GM19468 (cell line): ENCODE results near the gene ZNF229.
A peak's percentile ranks its signal among the peaks of the same experiment; 100 is the strongest.
"Not testable (repeated sequence)": the region's sequence is repeated elsewhere in the genome, so short reads cannot be mapped to it uniquely, and the experiment has no call there.

Experiments
- ATAC-seq: cut with Tn5 transposase; IDR thresholded peaks from one replicate; pipeline ENCODE4 v1.9.1; 2021; ENCODE audit warnings: mild to moderate bottlenecking, moderate library complexity, moderate number of reproducible peaks; ENCODE audit not compliant: unreplicated experiment; ENCODE audit errors: extremely low read depth

Gene ZNF229

DNA sequence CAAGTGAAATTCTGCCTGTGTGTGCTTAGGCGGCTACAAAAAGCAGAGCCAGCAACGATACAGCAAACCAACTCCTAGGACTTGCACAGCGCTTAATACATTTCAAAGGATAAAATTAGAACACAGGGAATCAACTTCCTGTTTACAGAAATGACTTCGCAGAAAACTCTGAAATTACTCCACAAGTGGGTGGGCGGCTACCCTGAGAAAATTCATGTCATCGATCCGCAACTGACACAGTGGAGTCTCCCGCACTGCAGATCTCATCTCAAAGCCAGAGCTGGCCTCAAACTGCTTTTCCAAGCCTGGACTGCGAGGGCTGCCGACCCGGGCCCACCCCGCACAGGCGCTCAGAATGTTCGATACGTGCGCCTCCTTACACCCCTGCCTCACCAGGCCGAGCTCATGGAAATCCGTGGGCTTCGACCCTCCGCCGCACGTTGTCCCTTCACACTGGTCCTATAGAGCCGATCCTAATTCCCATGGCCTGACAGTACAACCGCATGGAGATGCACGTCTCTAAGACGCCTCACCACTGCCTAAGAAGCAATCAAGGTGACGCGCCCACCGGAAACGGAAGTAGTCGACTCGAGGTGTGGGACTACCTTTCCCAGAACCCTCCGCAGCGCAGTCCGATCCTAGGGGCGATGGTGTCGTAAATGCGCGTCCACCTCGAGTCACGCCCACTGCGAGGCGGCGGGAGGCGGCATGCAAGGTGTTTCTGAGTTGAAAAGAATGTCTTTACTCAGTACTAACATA, at the start of gene ZNF229:
TSS of gene ZNF229 (minus strand) at position 557 of the 759 bp plus-strand sequence. CDS start 5,625 bp downstream, outside the sequence.
- no peak for ATAC-seq

DNA sequence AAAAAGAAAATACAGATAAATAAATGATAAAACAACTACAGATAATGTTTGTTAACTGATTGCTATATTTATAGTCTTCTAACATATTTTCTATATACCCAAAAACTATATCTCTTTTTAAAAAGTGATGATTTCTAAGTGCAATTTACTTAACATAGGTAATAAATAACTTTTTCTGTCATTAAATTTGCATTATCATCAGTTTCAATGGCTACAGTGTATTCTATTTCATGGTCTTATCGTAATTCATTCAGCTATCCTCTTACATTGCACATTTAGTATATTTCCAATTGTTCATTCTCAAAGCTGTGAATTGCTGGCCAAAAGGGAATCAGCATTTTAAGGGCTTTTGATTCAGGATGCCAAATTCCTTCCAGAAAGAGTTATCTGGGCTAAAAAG, 48.4 kb upstream of the ZNF229 start:
- no peak for ATAC-seq

- ATAC-seq = no peak
Measured at GRCh38 chr19:44476559-44477408, 28.5 kb upstream of the ZNF229 start.

GRCh38 chr19:44468730-44469129, 20.5 kb upstream of the ZNF229 start:
- not testable (repeated sequence) for ATAC-seq

GRCh38 chr19:44462600-44463286, 14.5 kb upstream of the ZNF229 start:
- not testable (repeated sequence) for ATAC-seq

DNA sequence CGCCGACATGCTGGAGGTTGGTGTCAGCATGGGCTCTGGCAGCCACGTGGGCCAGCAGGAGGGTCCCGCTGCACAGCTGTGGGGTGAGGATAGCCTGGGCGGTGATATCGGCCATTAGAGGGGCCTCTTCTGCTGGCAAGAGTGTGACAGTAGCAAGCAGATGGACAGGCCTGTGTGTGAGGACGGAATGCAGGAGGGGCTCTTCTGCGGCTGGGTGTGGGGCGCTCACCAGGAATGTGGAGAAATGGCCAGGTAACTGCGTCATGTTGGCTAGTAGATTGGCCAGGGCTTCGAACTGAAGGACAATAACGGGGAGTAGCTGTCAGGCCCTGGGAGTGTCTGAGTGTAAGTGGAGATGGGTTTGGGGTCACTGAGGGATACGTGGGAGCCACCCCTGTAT, 7.7 kb upstream of the ZNF229 start:
- ATAC-seq = not testable (repeated sequence)

GRCh38 chr19:44455100-44455499, 6.8 kb upstream of the ZNF229 start:
- no peak for ATAC-seq

- no peak for ATAC-seq
Measured at GRCh38 chr19:44452367-44452766, 4.1 kb upstream of the ZNF229 start.

GRCh38 chr19:44451687-44452086, 3.4 kb upstream of the ZNF229 start:
- no peak for ATAC-seq

DNA sequence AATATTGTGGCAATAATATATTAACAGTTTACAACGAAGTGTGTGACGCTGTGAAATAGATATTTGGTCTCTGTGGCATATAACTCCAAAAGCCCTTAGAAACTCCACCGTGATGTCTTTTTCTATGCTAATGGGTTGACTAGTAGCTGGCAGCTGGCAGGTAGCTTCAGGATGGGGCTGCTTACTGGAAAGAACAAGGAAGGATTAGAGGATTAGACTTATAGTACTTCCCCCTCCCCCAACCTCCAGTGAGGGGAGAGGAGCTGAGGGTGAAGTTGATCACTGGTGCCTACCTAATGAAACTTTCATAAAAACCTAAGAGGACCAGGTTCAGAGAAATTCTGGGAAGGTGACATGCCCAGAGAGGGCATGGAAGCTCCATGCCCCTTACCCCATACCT, 9.8 kb downstream of the ZNF229 start:
- ATAC-seq = no peak

DNA sequence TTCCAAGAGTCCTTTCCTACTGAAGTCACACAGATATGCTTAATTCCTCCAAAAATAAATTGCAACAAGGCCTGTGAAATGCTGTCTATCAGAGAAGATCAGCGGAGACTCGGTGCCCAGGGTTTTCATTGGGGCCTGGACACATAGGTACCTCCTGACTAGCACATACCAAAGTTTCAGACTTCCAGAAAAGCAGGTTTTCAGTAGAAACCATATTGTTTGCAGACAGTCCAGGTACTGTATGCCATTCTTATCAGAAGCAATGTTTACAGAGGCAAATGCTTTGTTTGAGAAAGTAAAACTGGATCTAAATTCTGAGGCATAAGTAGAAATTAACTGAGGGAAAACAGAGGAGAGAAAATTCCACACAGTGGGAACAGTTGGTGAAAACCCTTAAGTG, 12.8 kb downstream of the ZNF229 start:
- ATAC-seq = no peak

DNA sequence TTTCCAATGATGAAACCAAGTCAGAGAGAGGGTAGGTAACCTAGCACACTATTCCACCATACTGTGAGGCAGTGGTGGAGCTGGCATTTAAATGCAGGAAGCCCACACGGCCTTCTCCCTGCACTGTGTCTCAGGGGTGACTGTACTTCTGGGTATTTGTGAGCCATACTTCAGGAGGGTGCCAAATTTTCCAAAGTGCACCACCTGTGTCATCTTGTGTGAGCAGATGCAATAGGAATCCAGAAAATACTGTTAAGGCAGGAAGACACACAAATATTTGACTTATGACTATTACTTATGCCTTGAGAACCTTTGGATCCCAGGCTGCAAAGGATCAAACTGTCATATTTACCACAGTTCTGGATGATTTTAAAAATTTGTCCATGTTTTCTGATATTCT, 17.3 kb downstream of the ZNF229 start:
- no peak for ATAC-seq

DNA sequence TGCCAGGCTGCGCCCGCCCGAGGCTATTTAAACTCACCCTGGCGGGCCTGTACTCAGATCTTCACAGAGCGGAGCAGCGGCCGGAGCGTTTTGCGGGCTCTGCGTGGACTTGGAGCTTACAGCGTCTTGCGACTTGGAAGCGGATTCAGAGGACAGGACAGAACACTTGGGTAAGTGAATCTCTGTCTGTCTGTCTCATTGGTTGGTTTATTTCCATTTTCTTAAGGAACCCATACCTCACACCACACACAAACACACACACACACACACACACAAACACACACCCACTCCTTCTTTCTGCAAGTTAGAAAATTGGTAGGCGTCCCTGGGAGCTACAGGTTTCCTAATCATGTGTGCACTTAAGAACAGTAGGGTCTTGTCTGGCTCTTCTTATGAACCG, 32.7 kb downstream of the ZNF229 start:
- not testable (repeated sequence) for ATAC-seq

GRCh38 chr19:44401139-44402115, 46.8 kb downstream of the ZNF229 start, which contains the start of gene ZNF285:
ZNF285 (minus strand) TSS chr19:44401608; CDS start chr19:44397213, 4,395 bp downstream.
- peak; percentile 67 for ATAC-seq

DNA sequence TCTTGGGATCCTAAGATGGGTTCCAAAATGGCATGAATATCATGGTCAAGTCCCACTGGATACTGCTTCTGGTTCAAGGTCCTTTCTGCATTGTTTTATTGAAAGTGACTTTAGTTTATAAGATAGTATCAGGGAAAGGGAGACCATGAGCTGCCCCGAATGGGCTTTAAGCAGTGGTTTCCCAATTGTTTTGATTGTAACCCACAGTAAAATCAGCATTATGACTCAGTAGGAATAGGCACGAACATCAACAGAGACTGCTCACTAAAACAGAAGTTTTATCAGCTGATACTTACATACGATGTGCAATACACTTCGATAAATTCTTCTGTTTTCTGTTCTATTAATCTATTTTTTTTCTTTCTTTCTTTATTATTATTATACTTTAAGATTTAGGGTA, 59.0 kb downstream of the ZNF229 start:
- not testable (repeated sequence) for ATAC-seq
